HG03135 (cell line): ENCODE data around the gene NSRP1.
"Not testable (repeated sequence)": the region's sequence is repeated elsewhere in the genome, so short reads cannot be mapped to it uniquely, and the experiment has no call there.

ENCODE experiments used
- ATAC-seq: cut with Tn5 transposase; IDR thresholded peaks from one replicate; pipeline ENCODE4 v1.9.1; 2021; ENCODE audit warnings: mild to moderate bottlenecking, moderate library complexity; ENCODE audit not compliant: unreplicated experiment

NSRP1 gene

GRCh38 chr17:30174556-30174955, 57.9 kb downstream of the NSRP1 start:
- no peak for ATAC-seq

- ATAC-seq, result no peak
Measured at GRCh38 chr17:30176855-30177254, 60.2 kb downstream of the NSRP1 start.

GRCh38 chr17:30186761-30187160, 70.1 kb downstream of the NSRP1 start:
- no peak for ATAC-seq

- ATAC-seq, result no peak
Measured at GRCh38 chr17:30187573-30187972, 71.0 kb downstream of the NSRP1 start.

- ATAC-seq, result no peak
Measured at GRCh38 chr17:30188211-30188939, 71.8 kb downstream of the NSRP1 start.

- no peak for ATAC-seq
Measured at GRCh38 chr17:30191072-30191471, 74.5 kb downstream of the NSRP1 start.

GRCh38 chr17:30196504-30196903, 79.9 kb downstream of the NSRP1 start:
- ATAC-seq, result no peak

GRCh38 chr17:30197416-30197815, 80.8 kb downstream of the NSRP1 start:
- ATAC-seq, result no peak

GRCh38 chr17:30199600-30199999, 83.0 kb downstream of the NSRP1 start:
- ATAC-seq, result no peak

- no peak for ATAC-seq
Measured at GRCh38 chr17:30200106-30200505, 83.5 kb downstream of the NSRP1 start.

- ATAC-seq, result not testable (repeated sequence)
Measured at GRCh38 chr17:30200656-30201055, 84.0 kb downstream of the NSRP1 start.

GRCh38 chr17:30203471-30203981, 86.9 kb downstream of the NSRP1 start:
- ATAC-seq, result no peak

GRCh38 chr17:30207655-30208054, 91.0 kb downstream of the NSRP1 start:
- no peak for ATAC-seq

- no peak for ATAC-seq
Measured at GRCh38 chr17:30208214-30208613, 91.6 kb downstream of the NSRP1 start.

- no peak for ATAC-seq
Measured at GRCh38 chr17:30209930-30210329, 93.3 kb downstream of the NSRP1 start.

- ATAC-seq, result no peak
Measured at GRCh38 chr17:30210366-30210765, 93.8 kb downstream of the NSRP1 start.

GRCh38 chr17:30210901-30211300, 94.3 kb downstream of the NSRP1 start:
- ATAC-seq, result no peak

GRCh38 chr17:30211371-30211770, 94.8 kb downstream of the NSRP1 start:
- ATAC-seq, result no peak

GRCh38 chr17:30212750-30213149, 96.1 kb downstream of the NSRP1 start:
- peak; percentile 66 for ATAC-seq

- ATAC-seq, result no peak
Measured at GRCh38 chr17:30217054-30217453, 100.4 kb downstream of the NSRP1 start.

- ATAC-seq, result no peak
Measured at GRCh38 chr17:30217746-30218245, 101.2 kb downstream of the NSRP1 start.

GRCh38 chr17:30218799-30219198, 102.2 kb downstream of the NSRP1 start:
- ATAC-seq, result no peak

GRCh38 chr17:30219315-30219714, 102.7 kb downstream of the NSRP1 start:
- no peak for ATAC-seq
